GM12878 (cell line): ENCODE measurements around the gene TRMT10C.

Experiments
- EGR1 ChIP-seq, 2 experiments: IDR thresholded peaks; 1 replicate in 1 of 2; 2 replicates in 1 of 2; pipeline ENCODE4 v1.6.1; 2011 to 2012; ENCODE audit warnings: low read depth in 2 of 2, low read length in 2 of 2, borderline replicate concordance in 1 of 2, mild to moderate bottlenecking in 1 of 2, moderate library complexity in 1 of 2
- EZH2 ChIP-seq: IDR thresholded peaks from 2 replicates; pipeline ENCODE4 v1.6.1; 2012; ENCODE audit warnings: low read depth, mild to moderate bottlenecking, control low read depth, inconsistent platforms, low read length, borderline replicate concordance; ENCODE audit not compliant: control insufficient read depth
- FOXK2 ChIP-seq: fragments of 450-650 bp; IDR thresholded peaks from 2 replicates; pipeline ENCODE4 v1.6.1; 2017; ENCODE audit warnings: mild to moderate bottlenecking, moderate library complexity
- NBN ChIP-seq: fragments of 450-650 bp; IDR thresholded peaks from 2 replicates; pipeline ENCODE4 v1.6.1; 2016
- POLR2AphosphoS5 ChIP-seq: IDR thresholded peaks from 2 replicates; pipeline ENCODE4 v1.6.1; 2011; ENCODE audit warnings: mild to moderate bottlenecking, low read length, inconsistent platforms
- SP1 ChIP-seq: IDR thresholded peaks from one replicate; pipeline ENCODE4 v1.6.1; 2011; ENCODE audit warnings: low read depth, low read length
- TF ChIP-seq, protein P1 (sequence below): IDR thresholded peaks from 2 replicates; pipeline ENCODE4 v1.6.1; 2011; ENCODE audit warnings: low read depth, mild to moderate bottlenecking, low read length, moderate library complexity, borderline replicate concordance; ENCODE audit errors: extremely low read depth
- TF ChIP-seq, protein P2 (sequence below): IDR thresholded peaks from 2 replicates; pipeline ENCODE4 v1.6.1; 2012; ENCODE audit warnings: mild to moderate bottlenecking, low read depth, low read length
- TF ChIP-seq, protein P3 (sequence below): fragments of 450-650 bp; IDR thresholded peaks from 2 replicates; pipeline ENCODE4 v1.6.1; 2014; ENCODE audit warnings: mild to moderate bottlenecking

DNA sequence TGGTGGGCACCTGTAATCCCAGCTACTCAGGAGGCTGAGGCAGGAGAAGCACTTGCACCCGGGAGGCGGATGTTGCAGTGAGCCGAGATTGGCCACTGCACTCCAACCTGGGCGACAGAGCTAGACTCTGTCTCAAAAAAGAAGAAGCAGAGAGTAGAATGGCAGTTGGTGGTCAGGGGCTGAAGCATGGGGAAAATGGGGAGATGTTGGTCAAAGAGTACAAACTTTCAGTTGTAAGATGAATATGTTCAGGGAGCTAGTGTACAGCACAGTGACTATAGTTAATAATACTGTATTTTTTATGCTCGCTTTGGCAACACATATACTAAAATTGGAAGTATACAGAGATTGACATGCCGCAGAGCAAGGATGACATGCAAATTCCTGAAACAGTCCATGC is 53.9 kb downstream of the TRMT10C start:
- no peak for TF ChIP-seq SP1
- no peak for TF ChIP-seq EZH2
- TF ChIP-seq, protein P1, sequence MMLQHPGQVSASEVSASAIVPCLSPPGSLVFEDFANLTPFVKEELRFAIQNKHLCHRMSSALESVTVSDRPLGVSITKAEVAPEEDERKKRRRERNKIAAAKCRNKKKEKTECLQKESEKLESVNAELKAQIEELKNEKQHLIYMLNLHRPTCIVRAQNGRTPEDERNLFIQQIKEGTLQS = no peak
- TF ChIP-seq POLR2AphosphoS5 = no peak
- no peak for TF ChIP-seq EGR1 (IDR thresholded peaks at IDR 0.05; ENCODE audit: borderline replicate concordance in 1 of 2, low read depth in 2 of 2, low read length in 2 of 2)
- TF ChIP-seq, protein P2, sequence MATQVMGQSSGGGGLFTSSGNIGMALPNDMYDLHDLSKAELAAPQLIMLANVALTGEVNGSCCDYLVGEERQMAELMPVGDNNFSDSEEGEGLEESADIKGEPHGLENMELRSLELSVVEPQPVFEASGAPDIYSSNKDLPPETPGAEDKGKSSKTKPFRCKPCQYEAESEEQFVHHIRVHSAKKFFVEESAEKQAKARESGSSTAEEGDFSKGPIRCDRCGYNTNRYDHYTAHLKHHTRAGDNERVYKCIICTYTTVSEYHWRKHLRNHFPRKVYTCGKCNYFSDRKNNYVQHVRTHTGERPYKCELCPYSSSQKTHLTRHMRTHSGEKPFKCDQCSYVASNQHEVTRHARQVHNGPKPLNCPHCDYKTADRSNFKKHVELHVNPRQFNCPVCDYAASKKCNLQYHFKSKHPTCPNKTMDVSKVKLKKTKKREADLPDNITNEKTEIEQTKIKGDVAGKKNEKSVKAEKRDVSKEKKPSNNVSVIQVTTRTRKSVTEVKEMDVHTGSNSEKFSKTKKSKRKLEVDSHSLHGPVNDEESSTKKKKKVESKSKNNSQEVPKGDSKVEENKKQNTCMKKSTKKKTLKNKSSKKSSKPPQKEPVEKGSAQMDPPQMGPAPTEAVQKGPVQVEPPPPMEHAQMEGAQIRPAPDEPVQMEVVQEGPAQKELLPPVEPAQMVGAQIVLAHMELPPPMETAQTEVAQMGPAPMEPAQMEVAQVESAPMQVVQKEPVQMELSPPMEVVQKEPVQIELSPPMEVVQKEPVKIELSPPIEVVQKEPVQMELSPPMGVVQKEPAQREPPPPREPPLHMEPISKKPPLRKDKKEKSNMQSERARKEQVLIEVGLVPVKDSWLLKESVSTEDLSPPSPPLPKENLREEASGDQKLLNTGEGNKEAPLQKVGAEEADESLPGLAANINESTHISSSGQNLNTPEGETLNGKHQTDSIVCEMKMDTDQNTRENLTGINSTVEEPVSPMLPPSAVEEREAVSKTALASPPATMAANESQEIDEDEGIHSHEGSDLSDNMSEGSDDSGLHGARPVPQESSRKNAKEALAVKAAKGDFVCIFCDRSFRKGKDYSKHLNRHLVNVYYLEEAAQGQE = no peak
- TF ChIP-seq, protein P3, sequence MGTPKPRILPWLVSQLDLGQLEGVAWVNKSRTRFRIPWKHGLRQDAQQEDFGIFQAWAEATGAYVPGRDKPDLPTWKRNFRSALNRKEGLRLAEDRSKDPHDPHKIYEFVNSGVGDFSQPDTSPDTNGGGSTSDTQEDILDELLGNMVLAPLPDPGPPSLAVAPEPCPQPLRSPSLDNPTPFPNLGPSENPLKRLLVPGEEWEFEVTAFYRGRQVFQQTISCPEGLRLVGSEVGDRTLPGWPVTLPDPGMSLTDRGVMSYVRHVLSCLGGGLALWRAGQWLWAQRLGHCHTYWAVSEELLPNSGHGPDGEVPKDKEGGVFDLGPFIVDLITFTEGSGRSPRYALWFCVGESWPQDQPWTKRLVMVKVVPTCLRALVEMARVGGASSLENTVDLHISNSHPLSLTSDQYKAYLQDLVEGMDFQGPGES = no peak
- TF ChIP-seq FOXK2 = no peak
- TF ChIP-seq NBN = no peak
